ENCODE measurements around the gene SLC16A3. TPM values are rescaled to one million over a fixed set of nuclear protein-coding genes. Genes with fewer than 3 reads are reported as not detected.

SLC16A3 gene
- total RNA-seq, 1 donor from 2014 or later, result 10.0 TPM

- peak; percentile 92 for DNase-seq
- peak; percentile 46 for ATAC-seq (ENCODE audit: poor library complexity)
- intact Hi-C loops (cut with DNase I), result loop anchor here (10.0 kb wide), 1 partner anchor 63 kb away; no protein-coding TSS in a partner anchor
Observed at GRCh38 chr17:82231562-82232321, 2.9 kb downstream of the SLC16A3 start.

- DNase-seq, result peak; percentile 59
- intact Hi-C loops (cut with DNase I), result loop anchor here (10.0 kb wide), 1 partner anchor 62 kb away; no protein-coding TSS in a partner anchor
Observed at GRCh38 chr17:82232322-82232820, 3.5 kb downstream of the SLC16A3 start.

DNA sequence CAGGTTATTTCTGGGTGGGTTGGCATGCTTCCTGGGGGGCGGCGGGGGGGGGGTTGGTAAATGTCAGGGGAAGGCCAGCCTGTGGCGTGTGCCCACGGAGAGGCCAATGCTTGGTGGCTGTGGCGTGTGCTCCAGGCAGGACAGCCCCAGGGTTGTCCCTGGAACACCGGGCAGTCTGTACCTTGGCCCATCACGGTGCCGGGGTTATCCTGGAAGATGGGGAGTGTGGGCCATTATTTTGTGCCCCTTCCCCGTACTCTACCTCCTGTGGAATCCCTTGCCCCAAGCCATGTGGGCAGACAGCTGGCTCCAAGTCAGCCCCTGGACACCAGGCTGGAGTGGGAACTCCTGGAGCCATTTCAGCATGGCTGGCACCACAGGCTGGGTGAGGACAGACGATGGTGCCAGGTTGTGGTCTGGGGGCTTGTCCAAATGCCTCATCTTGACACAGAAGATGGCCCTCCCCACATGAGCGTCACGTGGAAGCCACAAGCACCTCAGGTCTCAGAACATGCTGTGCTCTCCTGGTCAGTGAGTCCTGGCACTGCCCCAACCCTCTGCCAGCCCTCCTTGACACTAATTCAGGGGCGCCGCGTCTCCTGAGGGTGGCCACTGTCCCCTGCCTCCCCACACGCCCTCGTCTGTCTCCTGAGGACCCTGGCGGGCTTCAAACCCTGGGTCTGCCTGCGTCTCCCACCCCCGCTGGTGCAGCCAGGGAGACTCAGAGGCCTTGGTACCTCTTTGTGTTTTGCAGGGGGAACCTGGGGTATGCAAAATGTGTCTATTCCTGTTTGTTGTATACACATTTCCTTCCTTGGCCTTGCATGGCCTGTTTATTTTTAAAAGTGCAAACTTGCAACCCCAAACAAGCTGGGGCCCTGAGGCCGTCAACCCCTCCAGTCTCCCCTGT is 4.3 kb downstream of the SLC16A3 start:
- intact Hi-C loops (cut with DNase I), result loop anchor here (10.0 kb wide), 1 partner anchor 62 kb away; no protein-coding TSS in a partner anchor
- ATAC-seq (ENCODE audit: poor library complexity) (no peak), DNase-seq (no peak)

More at GRCh38 chr17:82232322-82232820, 3.5 kb downstream of the SLC16A3 start:
- ATAC-seq (ENCODE audit: poor library complexity), result no peak

- intact Hi-C loops (cut with DNase I), result loop anchor here (5.0 to 10.0 kb wide), 2 partner anchors 60 to 88 kb away; no protein-coding TSS in a partner anchor
- ATAC-seq (ENCODE audit: poor library complexity) (no peak), DNase-seq (no peak)
Observed at GRCh38 chr17:82234211-82235055, 5.6 kb downstream of the SLC16A3 start.

- ATAC-seq (ENCODE audit: poor library complexity) (no peak), DNase-seq (no peak)
- intact Hi-C loops (cut with DNase I), result loop anchor here (5.0 to 10.0 kb wide), 2 partner anchors 60 to 87 kb away; no protein-coding TSS in a partner anchor
Observed at GRCh38 chr17:82235056-82235774, 6.4 kb downstream of the SLC16A3 start.

GRCh38 chr17:82235775-82236141 is 6.9 kb downstream of the SLC16A3 start:
- no peak for ATAC-seq (ENCODE audit: poor library complexity)
- intact Hi-C loops (cut with DNase I), result loop anchor here (5.0 to 10.0 kb wide), 2 partner anchors 59 to 87 kb away; no protein-coding TSS in a partner anchor
- peak; percentile 32 for DNase-seq

DNA sequence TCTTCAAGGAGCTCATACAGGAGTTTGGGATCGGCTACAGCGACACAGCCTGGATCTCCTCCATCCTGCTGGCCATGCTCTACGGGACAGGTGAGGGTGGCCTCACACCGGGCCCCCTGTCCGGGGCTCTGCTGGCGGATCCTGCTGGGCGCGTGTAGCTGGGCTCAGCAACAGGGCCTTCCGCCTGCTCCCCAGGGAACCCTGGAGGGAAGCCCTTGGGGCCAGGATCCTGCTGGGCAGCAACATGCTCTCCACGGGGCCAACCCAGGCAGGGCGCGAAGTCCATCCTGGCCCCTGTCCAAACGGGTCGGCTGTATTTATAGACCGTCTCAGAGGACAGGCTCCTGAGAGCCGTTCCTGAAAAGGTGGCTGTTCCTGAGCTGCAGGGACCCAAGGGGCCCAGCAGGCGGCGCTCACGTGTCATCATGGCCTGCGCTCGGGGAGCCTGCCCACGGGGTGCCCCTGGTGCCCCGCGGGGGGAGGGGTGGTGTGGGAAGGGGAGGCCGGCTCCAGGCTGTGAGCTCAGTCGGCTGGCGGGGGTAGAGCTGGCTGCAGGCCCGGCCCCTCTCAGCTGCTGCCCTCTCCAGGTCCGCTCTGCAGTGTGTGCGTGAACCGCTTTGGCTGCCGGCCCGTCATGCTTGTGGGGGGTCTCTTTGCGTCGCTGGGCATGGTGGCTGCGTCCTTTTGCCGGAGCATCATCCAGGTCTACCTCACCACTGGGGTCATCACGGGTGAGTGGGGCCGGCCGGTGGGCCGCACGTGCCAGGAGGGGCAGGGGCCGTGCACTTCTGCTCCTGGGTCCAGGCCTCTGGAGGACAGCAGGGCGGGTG is 7.5 kb downstream of the SLC16A3 start:
- intact Hi-C loops (cut with DNase I), result loop anchor here (5.0 to 10.0 kb wide), 2 partner anchors 58 to 86 kb away; no protein-coding TSS in a partner anchor
- DNase-seq (peak; percentile 76), ATAC-seq (ENCODE audit: poor library complexity) (peak; percentile 28)

GRCh38 chr17:82237083-82237745 is 8.4 kb downstream of the SLC16A3 start:
- ATAC-seq (ENCODE audit: poor library complexity) (no peak), DNase-seq (no peak)
- intact Hi-C loops (cut with DNase I), result loop anchor here (5.0 to 10.0 kb wide), 2 partner anchors 58 to 85 kb away; no protein-coding TSS in a partner anchor

- DNase-seq, result no peak
- intact Hi-C loops (cut with DNase I), result loop anchor here (5.0 to 10.0 kb wide), 2 partner anchors 57 to 84 kb away; no protein-coding TSS in a partner anchor
- ATAC-seq (ENCODE audit: poor library complexity), result no peak
Observed at GRCh38 chr17:82237746-82238471, 9.1 kb downstream of the SLC16A3 start.

DNA sequence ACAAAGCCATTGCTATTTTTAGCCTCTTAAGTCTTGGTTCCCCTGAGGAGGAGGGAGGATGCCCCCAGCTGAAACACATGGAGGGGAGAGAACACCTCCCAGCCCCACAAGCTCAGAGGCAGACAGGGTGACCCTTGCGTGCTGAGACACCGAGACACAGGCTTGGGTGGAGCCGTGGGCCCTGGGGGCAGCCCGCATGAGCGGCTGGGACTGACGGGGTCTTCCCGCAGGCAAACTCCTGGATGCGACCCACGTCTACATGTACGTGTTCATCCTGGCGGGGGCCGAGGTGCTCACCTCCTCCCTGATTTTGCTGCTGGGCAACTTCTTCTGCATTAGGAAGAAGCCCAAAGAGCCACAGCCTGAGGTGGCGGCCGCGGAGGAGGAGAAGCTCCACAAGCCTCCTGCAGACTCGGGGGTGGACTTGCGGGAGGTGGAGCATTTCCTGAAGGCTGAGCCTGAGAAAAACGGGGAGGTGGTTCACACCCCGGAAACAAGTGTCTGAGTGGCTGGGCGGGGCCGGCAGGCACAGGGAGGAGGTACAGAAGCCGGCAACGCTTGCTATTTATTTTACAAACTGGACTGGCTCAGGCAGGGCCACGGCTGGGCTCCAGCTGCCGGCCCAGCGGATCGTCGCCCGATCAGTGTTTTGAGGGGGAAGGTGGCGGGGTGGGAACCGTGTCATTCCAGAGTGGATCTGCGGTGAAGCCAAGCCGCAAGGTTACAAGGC is 9.8 kb downstream of the SLC16A3 start:
- ATAC-seq (ENCODE audit: poor library complexity) (peak; percentile 23), DNase-seq (peak; percentile 88)
- intact Hi-C loops (cut with DNase I), result loop anchor here (5.0 to 10.0 kb wide), 2 partner anchors 56 to 84 kb away; no protein-coding TSS in a partner anchor

DNA sequence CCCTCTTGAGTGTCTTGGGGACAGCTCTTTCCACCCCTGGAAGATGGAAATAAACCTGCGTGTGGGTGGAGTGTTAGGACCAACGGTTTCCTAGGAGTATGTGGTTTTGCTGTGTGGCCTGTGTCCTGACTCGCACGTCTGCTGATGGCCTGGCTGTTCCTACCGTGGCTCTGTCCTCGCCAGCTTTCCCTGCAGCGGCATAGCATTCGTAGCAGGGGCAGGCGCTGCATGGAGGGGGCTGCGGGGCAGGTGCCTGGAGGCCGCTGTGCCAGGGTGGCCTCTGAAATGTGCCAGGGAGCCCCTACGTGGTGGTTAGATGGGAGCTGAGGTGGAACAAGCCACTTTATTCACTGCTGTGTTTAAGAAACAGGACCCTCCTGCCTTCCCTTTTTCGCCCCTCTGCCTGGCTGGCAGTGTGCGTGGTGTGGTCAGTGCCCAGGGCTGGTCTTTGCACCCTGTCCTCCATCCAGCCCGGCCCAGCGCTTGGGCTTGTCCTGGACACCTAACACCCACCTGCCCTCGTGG is 10.6 kb downstream of the SLC16A3 start:
- ATAC-seq (ENCODE audit: poor library complexity), result no peak
- no peak for DNase-seq
- intact Hi-C loops (cut with DNase I), result loop anchor here (5.0 to 10.0 kb wide), 2 partner anchors 55 to 83 kb away; no protein-coding TSS in a partner anchor

DNA sequence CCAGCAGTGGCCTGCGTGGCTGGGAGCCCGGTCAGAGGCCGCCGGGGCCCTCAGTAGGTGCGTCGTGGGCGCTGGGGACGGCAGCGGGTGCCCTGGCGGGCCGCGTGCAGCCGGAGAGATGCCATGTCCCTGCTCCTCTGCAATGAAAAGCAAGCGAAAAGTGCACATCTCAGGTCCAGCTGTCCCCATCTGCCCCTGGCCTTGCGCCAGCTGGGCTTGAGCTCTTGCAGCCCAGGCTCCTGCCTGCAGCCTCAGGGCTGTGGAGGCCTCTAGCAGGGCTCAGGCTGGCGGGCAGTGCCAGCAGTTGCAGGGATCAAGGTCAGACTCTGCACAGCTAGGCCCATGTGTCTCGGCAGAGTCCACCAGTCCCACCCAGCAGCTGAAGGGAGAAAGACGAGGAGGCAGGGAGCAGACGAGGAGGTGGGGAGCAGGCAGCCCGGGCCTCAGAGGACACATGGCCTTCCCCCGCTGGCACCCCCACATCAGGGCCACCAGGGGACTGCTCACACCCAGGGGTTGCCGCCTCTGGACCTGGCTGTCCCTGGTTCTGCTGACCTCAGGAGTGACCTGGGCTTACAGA is 11.2 kb downstream of the SLC16A3 start:
- no peak for ATAC-seq (ENCODE audit: poor library complexity)
- intact Hi-C loops (cut with DNase I), result loop anchor here (5.0 to 10.0 kb wide), 2 partner anchors 55 to 82 kb away; no protein-coding TSS in a partner anchor
- peak; percentile 60 for DNase-seq

GRCh38 chr17:82240506-82241182 is 11.8 kb downstream of the SLC16A3 start:
- intact Hi-C loops (cut with DNase I), result no loop called here
- no peak for ATAC-seq (ENCODE audit: poor library complexity)
- DNase-seq, result no peak

All from Right ventricle myocardium superior (tissue), 1 donor.